Activated naive CD4-positive, alpha-beta T cell treated with anti-CD3 and anti-CD28 coated beads, Interleukin-2, amount 10 ng/mL, durations not matched to agents 5 hours and 36 hours (primary cell): ENCODE data around the gene IBA57. TPM values are rescaled to one million over a fixed set of nuclear protein-coding genes. Genes with fewer than 3 reads are reported as not detected.

ENCODE experiments used
- total RNA-seq, 2 experiments: library from RNA; stranded (reverse); gene quantifications; one replicate each; pipeline ENCODE4 v1.2.3, GENCODE V29; 2021

IBA57 gene
- total RNA-seq = 1 to 10 TPM; 8.6 to 8.7 TPM

DNA sequence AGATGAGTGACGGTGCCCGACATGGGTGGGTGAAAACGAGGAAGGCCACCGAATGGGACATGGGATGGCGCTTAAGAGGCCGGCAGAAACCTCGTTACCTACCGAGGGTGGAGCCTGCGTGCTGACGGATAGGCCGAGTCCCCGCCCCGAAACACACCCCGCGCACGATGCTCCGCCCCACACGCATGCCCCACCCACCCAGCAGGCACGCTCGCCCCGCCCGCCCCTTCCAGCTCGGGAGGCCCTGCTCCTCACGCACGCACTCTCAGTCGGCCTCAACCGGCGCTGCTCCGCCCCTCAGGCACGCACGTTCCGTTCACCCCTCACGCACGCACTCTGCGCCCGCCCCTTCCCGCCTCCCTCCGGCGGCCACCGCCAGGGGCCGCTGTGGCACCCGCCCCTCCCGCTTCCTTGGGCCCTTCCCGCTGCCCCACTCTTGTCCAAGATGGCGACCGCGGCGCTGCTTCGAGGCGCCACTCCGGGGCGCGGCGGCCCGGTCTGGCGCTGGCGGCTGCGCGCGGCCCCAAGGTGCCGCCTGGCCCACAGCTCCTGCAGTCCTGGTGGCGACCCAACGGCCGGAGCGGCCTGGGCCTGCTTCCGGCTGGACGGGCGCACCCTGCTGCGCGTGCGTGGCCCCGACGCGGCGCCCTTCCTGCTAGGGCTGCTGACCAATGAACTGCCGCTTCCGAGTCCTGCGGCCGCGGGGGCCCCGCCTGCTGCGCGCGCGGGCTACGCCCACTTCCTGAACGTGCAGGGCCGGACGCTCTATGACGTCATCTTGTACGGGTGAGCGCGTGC is at the start of gene IBA57:
Gene IBA57 (plus strand): TSS at position 433 of the 798 bp plus-strand sequence. CDS start 13 bp downstream, at position 446.

DNA sequence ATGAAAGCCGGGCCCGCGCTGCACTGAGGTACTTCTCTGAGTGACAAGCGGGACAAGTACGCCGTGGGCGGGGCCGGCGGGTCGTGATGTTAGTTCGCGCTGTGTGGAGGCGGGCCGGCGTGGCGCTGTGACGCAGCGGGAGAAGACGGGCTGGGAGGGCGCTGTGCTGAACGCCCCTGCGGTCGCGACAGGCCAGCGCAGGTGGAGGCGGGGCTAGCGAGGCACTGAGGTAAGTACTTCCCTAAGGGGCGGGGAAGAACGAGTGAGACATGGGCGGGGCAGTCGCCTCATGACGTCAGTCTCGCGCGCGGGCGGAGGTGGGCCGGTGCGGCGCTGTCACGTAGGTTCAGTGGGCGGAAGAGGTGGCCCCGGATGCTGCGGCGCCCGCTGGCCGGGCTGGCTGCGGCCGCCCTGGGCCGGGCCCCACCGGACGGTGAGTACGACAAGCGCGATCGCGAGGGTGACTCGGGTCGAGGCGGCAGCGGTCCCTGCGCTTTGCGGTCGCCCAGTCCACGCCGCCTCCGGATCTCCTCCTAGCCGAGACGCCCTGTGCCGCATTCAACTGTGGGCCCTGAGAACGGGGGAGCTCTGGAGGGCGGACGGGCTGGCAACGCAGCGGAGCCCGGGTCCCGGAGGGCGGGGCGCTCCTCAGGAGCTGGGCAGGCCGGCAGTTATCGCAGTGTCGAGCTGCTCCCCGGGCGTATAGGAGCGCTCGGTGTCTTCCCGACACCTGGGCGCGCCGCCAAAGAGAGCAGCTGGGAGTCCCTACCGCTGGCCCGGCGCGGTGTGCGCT is 25.5 kb upstream of the IBA57 start, which contains the start of gene GUK1:
Gene GUK1 (plus strand): TSS at position 349 of the 793 bp plus-strand sequence. CDS start 24 bp downstream, at position 373.

DNA sequence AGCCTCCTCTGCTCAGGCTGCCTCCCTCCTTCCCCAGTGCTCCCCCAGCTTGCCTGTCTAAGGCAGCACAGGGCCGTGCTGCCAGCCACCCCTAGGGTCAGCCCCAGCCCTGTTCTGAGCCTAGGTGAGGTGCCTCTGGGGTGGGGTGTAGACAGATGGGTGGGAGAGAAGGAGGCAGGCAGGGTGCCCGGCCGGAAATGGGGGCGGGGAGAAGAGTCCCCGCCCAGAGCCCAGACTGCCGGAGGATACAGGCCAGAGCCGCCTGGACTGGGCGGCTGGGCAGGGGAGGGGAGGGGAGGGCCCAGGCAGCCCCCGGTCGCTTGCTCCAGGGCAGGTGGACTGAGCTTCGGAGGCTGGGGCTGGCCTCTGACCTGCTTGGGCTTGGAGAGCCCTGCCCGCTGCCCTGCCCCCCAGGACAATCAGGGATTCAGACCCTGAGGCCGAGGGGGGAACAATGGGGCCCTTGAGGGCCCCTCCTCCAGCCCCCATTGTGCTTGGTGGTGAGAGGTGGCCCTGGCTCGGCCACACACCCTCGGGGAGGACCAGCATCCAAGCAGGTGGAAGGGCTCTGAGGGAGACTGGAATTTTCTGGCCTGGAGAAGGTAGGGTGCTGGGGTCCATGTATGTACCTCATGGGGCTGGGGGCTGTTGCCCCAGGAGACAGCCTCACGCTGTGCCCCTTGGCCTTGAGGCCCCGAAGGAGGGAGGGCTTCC is 16.0 kb upstream of the IBA57 start, which contains the start of gene GJC2:
Gene GJC2 (plus strand): TSS at position 525 of the 714 bp plus-strand sequence. CDS start 7,829 bp downstream, outside the sequence.

DNA sequence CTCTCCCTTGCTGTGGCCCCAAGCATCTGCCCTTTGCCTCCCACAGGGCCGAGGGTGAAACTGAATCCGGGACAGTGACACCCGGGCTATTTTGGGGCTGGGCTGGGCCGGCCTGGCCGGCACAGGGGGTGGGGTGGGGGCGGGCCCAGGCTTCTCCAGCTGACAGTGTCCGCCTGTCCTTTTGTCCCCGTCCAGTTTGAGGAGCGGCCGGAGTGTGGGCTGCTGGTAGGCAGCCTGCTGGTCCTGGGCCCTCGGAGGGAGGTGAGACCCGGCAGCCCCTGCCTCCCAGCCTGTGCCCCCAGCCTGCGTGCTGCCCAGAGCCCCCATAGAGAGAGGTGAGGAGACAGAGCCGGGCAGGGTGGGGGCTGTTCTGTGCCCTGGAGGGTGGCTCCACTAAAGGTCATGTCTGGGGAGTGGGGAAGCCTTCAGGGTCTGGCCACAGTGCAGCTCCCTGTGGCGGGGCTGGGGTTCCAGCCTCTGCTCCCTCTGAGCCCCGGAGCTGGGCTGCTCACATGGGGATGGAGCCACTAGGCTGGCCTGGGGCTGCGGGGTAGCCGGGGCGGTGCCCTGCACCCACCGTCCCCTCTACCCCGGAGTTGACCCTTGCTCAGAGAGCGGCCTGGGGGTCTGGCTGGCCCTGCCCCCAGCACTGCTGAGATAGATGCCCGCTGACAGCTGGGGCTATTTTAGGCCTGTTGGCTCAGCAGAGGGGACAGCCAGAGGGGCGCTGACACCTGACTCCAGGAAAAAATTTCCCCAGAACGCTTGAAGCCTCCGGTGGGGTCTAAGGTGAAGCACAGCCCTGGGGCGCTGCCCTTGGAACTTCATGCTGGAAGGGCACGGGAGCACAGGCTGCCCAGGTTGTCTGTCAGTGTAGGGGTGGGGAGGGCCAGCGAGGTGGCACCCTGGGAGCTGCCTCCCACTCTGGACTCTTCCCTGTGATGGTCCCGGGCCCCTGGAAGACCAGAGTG is 42.5 kb downstream of the IBA57 start, which contains the start of gene OBSCN:
Gene OBSCN (plus strand): TSS at position 194 of the 971 bp plus-strand sequence. CDS start 3,740 bp downstream, outside the sequence.

Other genes with a start within 250 kb of the IBA57 start
- gene WNT9A, start 217.9 kb upstream of the IBA57 start, total RNA-seq = under 1 TPM; 0.12 to 0.33 TPM
- gene WNT3A, start 158.8 kb upstream of the IBA57 start, total RNA-seq = not detected
- 100 to 1,000 TPM; 267 to 286 TPM for gene ARF1, start 83.1 kb upstream of the IBA57 start, total RNA-seq
- 10 to 100 TPM; 17.9 to 18.3 TPM for gene C1orf35, start 62.5 kb upstream of the IBA57 start, total RNA-seq
- gene MRPL55, start 56.5 kb upstream of the IBA57 start, total RNA-seq = 10 to 100 TPM; 37.3 to 37.9 TPM
- 100 to 1,000 TPM; 246 to 264 TPM for gene GUK1, start 25.5 kb upstream of the IBA57 start, total RNA-seq
- gene GJC2, start 15.9 kb upstream of the IBA57 start, total RNA-seq = under 1 TPM; 0.63 to 0.72 TPM
- gene OBSCN, start 42.2 kb downstream of the IBA57 start, total RNA-seq = 10 to 100 TPM; 31.6 to 33.5 TPM
- gene TRIM11, start 241.0 kb downstream of the IBA57 start, total RNA-seq = 10 to 100 TPM; 55.4 to 56.3 TPM